GM12891 (cell line): ENCODE measurements around the gene SIRPD.

Experiments used
- PAX5 ChIP-seq: IDR thresholded peaks from 2 replicates; pipeline ENCODE4 v1.6.1; 2011; ENCODE audit warnings: low read length, moderate library complexity, mild to moderate bottlenecking; ENCODE audit not compliant: insufficient read depth, severe bottlenecking
- POLR2A ChIP-seq: IDR thresholded peaks from 2 replicates; pipeline ENCODE4 v1.6.1; 2011; ENCODE audit warnings: low read depth, low read length, control low read depth
- POLR2AphosphoS5 ChIP-seq: IDR thresholded peaks from 2 replicates; pipeline ENCODE4 v1.6.1; 2011; ENCODE audit warnings: low read depth, low read length, control low read depth
- POU2F2 ChIP-seq: IDR thresholded peaks from 2 replicates; pipeline ENCODE4 v1.6.1; 2011; ENCODE audit warnings: low read depth, mild to moderate bottlenecking, control low read depth, low read length, moderate library complexity
- SPI1 ChIP-seq: IDR thresholded peaks from 2 replicates; pipeline ENCODE4 v1.6.1; 2011; ENCODE audit warnings: low read depth, low read length, control low read depth
- TAF1 ChIP-seq: IDR thresholded peaks from 2 replicates; pipeline ENCODE4 v1.6.1; 2011; ENCODE audit warnings: low read depth, low read length, control low read depth

DNA sequence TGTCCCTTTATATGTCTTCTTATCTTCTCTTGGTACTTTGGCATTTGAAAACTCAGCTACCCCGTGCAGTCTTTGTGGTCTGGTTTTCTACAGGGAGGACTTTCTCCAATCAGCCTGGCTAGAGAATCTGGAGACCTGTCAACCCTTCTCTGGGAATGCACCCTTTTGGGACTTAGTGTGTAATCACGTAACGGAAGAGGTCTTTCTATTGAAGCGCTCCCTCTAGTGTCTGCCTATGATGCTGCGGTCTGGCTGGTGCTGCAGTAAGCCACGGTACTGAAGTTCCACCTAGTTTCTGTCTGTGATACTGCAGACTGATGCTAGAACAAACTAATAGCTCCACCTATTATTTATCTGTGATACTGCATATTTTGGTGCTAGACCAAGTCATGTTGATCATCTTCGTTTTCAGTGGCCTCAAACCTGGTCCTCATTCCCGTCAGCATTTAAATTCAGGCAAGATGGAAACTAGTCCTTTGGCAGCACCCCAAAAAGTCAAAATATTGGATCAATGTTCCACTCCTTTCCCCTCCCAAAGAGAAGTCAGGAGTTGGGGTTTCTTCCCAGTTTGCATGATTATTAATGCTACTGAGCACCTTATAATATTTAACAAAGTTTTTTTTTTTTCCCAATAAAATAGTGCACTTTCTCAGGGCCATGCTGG lies 53.8 kb downstream of the SIRPD start:
- TF ChIP-seq POLR2AphosphoS5: no peak
- TF ChIP-seq PAX5: no peak
- no peak for TF ChIP-seq POLR2A
- no peak for TF ChIP-seq SPI1
- TF ChIP-seq TAF1: no peak
- TF ChIP-seq POU2F2: no peak
